Measurements from ENCODE around the gene CTSW. TPM values are rescaled to one million over a fixed set of nuclear protein-coding genes. Genes with fewer than 3 reads are reported as not detected.
A peak's percentile ranks its signal among the peaks of the same experiment; 100 is the strongest.

CTSW gene
- polyA plus RNA-seq, 2 of the 4 experiments (the other 2 are of a cell fraction): not detected

DNA sequence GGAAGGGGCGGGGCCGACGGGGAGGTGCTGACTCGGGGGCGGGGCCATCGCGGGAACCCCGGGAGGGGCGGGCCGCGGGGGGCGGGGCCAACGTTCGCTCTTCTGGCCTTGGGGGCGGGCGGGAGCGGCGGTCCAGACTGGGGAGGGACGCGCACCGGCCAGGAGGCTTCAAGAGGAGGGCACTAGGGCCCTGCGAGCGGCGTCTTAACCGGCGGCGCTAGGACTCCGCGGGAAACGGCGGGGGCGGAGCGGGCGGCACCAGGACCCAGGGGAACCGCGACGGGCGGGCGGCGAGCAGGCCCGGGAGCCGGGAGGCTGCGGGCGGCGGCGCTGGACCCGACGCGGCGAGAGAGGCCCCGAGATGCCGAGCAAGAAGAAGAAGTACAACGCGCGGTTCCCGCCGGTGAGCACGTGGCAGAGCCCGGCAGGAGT lies 39.5 kb downstream of the CTSW start, which contains the start of gene DRAP1:
Gene DRAP1, plus strand, starts transcription at position 286 of the 432 bp plus-strand sequence. Its CDS starts 76 bp downstream, at position 362.
- ATAC-seq (peak; percentile 65 to 81), DNase-seq (ENCODE audit: low read depth in 1 of 2, low spot score in 1 of 2) (peak; percentile 86 to 99), FAIRE-seq (no peak)
- Histone ChIP-seq H3K27ac (peak within 1 kb of the TSS; percentile 95 to 100), H3K4me2 (peak within 1 kb of the TSS; percentile 98), H3K4me3 (peak within 1 kb of the TSS; percentile 97), H3K4me1 (peaks cover 49% of the 10 kb centered on the region), H3K9me3 (no peaks in the 10 kb centered on the region)
- POLR2A ChIA-PET: interaction anchor here (1.0 to 1.9 kb wide), 3 partner anchors 19 to 31 kb away, joined by 5 to 7 read pairs (median 7); partner anchors contain the start of genes CCDC85B, FIBP and FOSL1
- WGBS (ENCODE audit: missing lambda C conversion rate): no CpG with 5 or more reads among the region's 59 CpGs
- TF ChIP-seq ZFP36 (IDR thresholded peaks at IDR 0.05; ENCODE audit: borderline replicate concordance, partially characterized antibody) (peak; percentile 31), MAFK (IDR thresholded peaks at IDR 0.05; ENCODE audit: partially characterized antibody) (no peak), EP300 (IDR thresholded peaks at IDR 0.05) (peak in 1 of 2 experiments; percentile 31; a peak in 1 of 5 replicates), PHF8 (IDR thresholded peaks at IDR 0.05; ENCODE audit: borderline replicate concordance, low read depth) (peak; percentile 86), SREBF2 (IDR thresholded peaks at IDR 0.05) (no peak), ZC3H11A (IDR thresholded peaks at IDR 0.05) (no peak), POLR2A (IDR thresholded peaks at IDR 0.05; ENCODE audit: low read length) (peak; percentile 50), ESRRA (IDR thresholded peaks at IDR 0.05; ENCODE audit: borderline replicate concordance, low read length) (no peak), RCOR1 (IDR thresholded peaks at IDR 0.05; ENCODE audit: low read depth, low read length) (no peak), SMC3 (IDR thresholded peaks at IDR 0.05) (no peak; the same call in 2 of the 3 replicates), HEYL (CRISPR knock-in tag; IDR thresholded peaks at IDR 0.05) (no peak), CHD2 (IDR thresholded peaks at IDR 0.05; ENCODE audit: low read length, partially characterized antibody) (no peak), MAZ (IDR thresholded peaks at IDR 0.05; ENCODE audit: borderline replicate concordance, low read depth, low read length) (peak; percentile 88; the same call in 1 of the 2 replicates), MYC (IDR thresholded peaks at IDR 0.05; ENCODE audit: borderline replicate concordance, low read length) (peak; percentile 65; the same call in 1 of the 2 replicates), ZNF302 (CRISPR knock-in tag; IDR thresholded peaks at IDR 0.05) (no peak), HOXA7 (CRISPR knock-in tag; IDR thresholded peaks at IDR 0.05) (no peak), RAD21 (conservative IDR thresholded peaks at IDR 0.05 in 1 of 2, IDR thresholded peaks at IDR 0.05 in 1 of 2) (peak; percentile 18 to 40; a peak in 2 of 5 replicates), EHF (CRISPR knock-in tag; IDR thresholded peaks at IDR 0.05) (no peak), KDM1A (IDR thresholded peaks at IDR 0.05; ENCODE audit: low read depth) (no peak), FOSB (CRISPR knock-in tag; IDR thresholded peaks at IDR 0.05) (no peak), NPAS2 (CRISPR knock-in tag; IDR thresholded peaks at IDR 0.05; ENCODE audit: borderline replicate concordance) (no peak), JUN (IDR thresholded peaks at IDR 0.05) (peak; percentile 76 to 93), HOXB5 (CRISPR knock-in tag; IDR thresholded peaks at IDR 0.05) (no peak), HOXB13 (CRISPR knock-in tag; IDR thresholded peaks at IDR 0.05; ENCODE audit: low read depth) (no peak), CBX2 (IDR thresholded peaks at IDR 0.05; ENCODE audit: borderline replicate concordance, low read depth) (no peak), GATA3 (IDR thresholded peaks at IDR 0.05; ENCODE audit: borderline replicate concordance) (peak; percentile 65; the same call in 1 of the 2 replicates), NR3C1 (IDR thresholded peaks at IDR 0.05) (no peak), ZSCAN20 (CRISPR knock-in tag; IDR thresholded peaks at IDR 0.05) (no peak), JUNB (IDR thresholded peaks at IDR 0.05) (no peak), FOSL2 (IDR thresholded peaks at IDR 0.05) (no peak), FOSL2 (CRISPR knock-in tag; IDR thresholded peaks at IDR 0.05) (peak; percentile 76), NFE2L2 (conservative IDR thresholded peaks at IDR 0.05; ENCODE audit: low read length) (no peak), TP53 (CRISPR knock-in tag; IDR thresholded peaks at IDR 0.05) (no peak)
- TF ChIP-seq, protein P1, sequence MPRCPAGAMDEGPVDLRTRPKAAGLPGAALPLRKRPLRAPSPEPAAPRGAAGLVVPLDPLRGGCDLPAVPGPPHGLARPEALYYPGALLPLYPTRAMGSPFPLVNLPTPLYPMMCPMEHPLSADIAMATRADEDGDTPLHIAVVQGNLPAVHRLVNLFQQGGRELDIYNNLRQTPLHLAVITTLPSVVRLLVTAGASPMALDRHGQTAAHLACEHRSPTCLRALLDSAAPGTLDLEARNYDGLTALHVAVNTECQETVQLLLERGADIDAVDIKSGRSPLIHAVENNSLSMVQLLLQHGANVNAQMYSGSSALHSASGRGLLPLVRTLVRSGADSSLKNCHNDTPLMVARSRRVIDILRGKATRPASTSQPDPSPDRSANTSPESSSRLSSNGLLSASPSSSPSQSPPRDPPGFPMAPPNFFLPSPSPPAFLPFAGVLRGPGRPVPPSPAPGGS (IDR thresholded peaks at IDR 0.05): peak; percentile 40; the same call in 1 of the 3 replicates
- TF ChIP-seq, protein P2, sequence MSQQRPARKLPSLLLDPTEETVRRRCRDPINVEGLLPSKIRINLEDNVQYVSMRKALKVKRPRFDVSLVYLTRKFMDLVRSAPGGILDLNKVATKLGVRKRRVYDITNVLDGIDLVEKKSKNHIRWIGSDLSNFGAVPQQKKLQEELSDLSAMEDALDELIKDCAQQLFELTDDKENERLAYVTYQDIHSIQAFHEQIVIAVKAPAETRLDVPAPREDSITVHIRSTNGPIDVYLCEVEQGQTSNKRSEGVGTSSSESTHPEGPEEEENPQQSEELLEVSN (IDR thresholded peaks at IDR 0.05; ENCODE audit: borderline replicate concordance, low read depth): peak; percentile 36; the same call in 1 of the 2 replicates
- TF ChIP-seq, protein P3, sequence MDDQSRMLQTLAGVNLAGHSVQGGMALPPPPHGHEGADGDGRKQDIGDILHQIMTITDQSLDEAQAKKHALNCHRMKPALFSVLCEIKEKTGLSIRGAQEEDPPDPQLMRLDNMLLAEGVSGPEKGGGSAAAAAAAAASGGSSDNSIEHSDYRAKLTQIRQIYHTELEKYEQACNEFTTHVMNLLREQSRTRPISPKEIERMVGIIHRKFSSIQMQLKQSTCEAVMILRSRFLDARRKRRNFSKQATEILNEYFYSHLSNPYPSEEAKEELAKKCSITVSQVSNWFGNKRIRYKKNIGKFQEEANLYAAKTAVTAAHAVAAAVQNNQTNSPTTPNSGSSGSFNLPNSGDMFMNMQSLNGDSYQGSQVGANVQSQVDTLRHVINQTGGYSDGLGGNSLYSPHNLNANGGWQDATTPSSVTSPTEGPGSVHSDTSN (IDR thresholded peaks at IDR 0.05): peak; percentile 95
- TF ChIP-seq, protein P4, sequence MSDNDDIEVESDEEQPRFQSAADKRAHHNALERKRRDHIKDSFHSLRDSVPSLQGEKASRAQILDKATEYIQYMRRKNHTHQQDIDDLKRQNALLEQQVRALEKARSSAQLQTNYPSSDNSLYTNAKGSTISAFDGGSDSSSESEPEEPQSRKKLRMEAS (IDR thresholded peaks at IDR 0.05): peak; percentile 85
- CTCF ChIA-PET: interaction anchor here (1.2 to 31.6 kb wide), 3 partner anchors 25 to 69 kb away, joined by 3 to 618 read pairs (median 8); partner anchors contain the start of genes CCDC85B, FIBP and FOSL1
